ENCODE data around the gene PTGS1. TPM values are rescaled to one million over a fixed set of nuclear protein-coding genes. Genes with fewer than 3 reads are reported as not detected.
A peak's percentile ranks its signal among the peaks of the same experiment; 100 is the strongest.

Gene PTGS1
- total RNA-seq, 1 experiment from 2014 or later = 61.2 TPM

GRCh38 chr9:122389799-122390481, 19.1 kb downstream of the PTGS1 start:
- ChIA-PET CTCF (interaction anchor here (0.7 kb wide), 1 partner anchor 57 kb away, joined by 3 read pairs; no protein-coding TSS in a partner anchor), POLR2A (no interaction called here)
- Histone ChIP-seq H3K4me1 (ENCODE audit: control insufficient read depth, insufficient read depth, low read length) (no peaks in the 10 kb centered on the region), H3K36me3 (ENCODE audit: control insufficient read depth, insufficient read depth, low read length) (no peaks in the 10 kb centered on the region), H3K27me3 (ENCODE audit: control insufficient read depth, insufficient read depth, low read length) (no peaks in the 10 kb centered on the region), H3K27ac (ENCODE audit: low read length) (no peak overlapping the region), H3K4me3 (ENCODE audit: low read depth in 2 of 2, low read length in 2 of 2) (no peak overlapping the region), H3K9me3 (ENCODE audit: control insufficient read depth, insufficient read depth, low read depth, low read length) (no peaks in the 10 kb centered on the region)
- in situ Hi-C loops (cut with HindIII; ENCODE audit: low pct_unique_long_range_greater_than_20kb, low sequenced_read_pairs) = no loop called here
- intact Hi-C loops (cut with micrococcal nuclease; ENCODE audit: unreplicated experiment) = no loop called here
- DNase-seq (ENCODE audit: low read depth, low spot score) = no peak
- no TSS peak for BruUV-seq (replicated peaks)
- TF ChIP-seq SIN3A (IDR thresholded peaks at IDR 0.05; ENCODE audit: borderline replicate concordance, insufficient read depth, low read depth, low read length) (no peak), POLR2AphosphoS5 (IDR thresholded peaks at IDR 0.05; ENCODE audit: low read depth, low read length) (no peak), CTCF (IDR thresholded peaks at IDR 0.05) (no peak), TCF7L2 (IDR thresholded peaks at IDR 0.05; ENCODE audit: low read depth, low read length) (no peak)
- TF ChIP-seq, protein P1, sequence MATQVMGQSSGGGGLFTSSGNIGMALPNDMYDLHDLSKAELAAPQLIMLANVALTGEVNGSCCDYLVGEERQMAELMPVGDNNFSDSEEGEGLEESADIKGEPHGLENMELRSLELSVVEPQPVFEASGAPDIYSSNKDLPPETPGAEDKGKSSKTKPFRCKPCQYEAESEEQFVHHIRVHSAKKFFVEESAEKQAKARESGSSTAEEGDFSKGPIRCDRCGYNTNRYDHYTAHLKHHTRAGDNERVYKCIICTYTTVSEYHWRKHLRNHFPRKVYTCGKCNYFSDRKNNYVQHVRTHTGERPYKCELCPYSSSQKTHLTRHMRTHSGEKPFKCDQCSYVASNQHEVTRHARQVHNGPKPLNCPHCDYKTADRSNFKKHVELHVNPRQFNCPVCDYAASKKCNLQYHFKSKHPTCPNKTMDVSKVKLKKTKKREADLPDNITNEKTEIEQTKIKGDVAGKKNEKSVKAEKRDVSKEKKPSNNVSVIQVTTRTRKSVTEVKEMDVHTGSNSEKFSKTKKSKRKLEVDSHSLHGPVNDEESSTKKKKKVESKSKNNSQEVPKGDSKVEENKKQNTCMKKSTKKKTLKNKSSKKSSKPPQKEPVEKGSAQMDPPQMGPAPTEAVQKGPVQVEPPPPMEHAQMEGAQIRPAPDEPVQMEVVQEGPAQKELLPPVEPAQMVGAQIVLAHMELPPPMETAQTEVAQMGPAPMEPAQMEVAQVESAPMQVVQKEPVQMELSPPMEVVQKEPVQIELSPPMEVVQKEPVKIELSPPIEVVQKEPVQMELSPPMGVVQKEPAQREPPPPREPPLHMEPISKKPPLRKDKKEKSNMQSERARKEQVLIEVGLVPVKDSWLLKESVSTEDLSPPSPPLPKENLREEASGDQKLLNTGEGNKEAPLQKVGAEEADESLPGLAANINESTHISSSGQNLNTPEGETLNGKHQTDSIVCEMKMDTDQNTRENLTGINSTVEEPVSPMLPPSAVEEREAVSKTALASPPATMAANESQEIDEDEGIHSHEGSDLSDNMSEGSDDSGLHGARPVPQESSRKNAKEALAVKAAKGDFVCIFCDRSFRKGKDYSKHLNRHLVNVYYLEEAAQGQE (IDR thresholded peaks at IDR 0.05; ENCODE audit: insufficient read depth in 1 of 2, low read depth in 2 of 2, low read length in 1 of 2) = no peak
- ATAC-seq = peak; percentile 56; the same call in 1 of the 2 replicates

- H3K36me3 ChIP-seq (ENCODE audit: control insufficient read depth, insufficient read depth, low read length) = no peaks in the 10 kb centered on the region
- no peaks in the 10 kb centered on the region for H3K4me1 ChIP-seq (ENCODE audit: control insufficient read depth, insufficient read depth, low read length)
- no peak overlapping the region for H3K27ac ChIP-seq (ENCODE audit: low read length)
- ATAC-seq (no peak), DNase-seq (ENCODE audit: low read depth, low spot score) (no peak)
- no TSS peak for BruUV-seq (replicated peaks)
- ChIA-PET CTCF (no interaction called here), POLR2A (no interaction called here)
- H3K27me3 ChIP-seq (ENCODE audit: control insufficient read depth, insufficient read depth, low read length) = no peaks in the 10 kb centered on the region
- no peaks in the 10 kb centered on the region for H3K9me3 ChIP-seq (ENCODE audit: control insufficient read depth, insufficient read depth, low read depth, low read length)
- intact Hi-C loops (cut with micrococcal nuclease; ENCODE audit: unreplicated experiment) (no loop called here), in situ Hi-C loops (cut with HindIII; ENCODE audit: low pct_unique_long_range_greater_than_20kb, low sequenced_read_pairs) (no loop called here)
- no peak overlapping the region for H3K4me3 ChIP-seq (ENCODE audit: low read depth in 2 of 2, low read length in 2 of 2)
- no peak for TF ChIP-seq CTCF (IDR thresholded peaks at IDR 0.05)
- TF ChIP-seq SIN3A (IDR thresholded peaks at IDR 0.05; ENCODE audit: borderline replicate concordance, insufficient read depth, low read depth, low read length) = no peak
- TF ChIP-seq TCF7L2 (IDR thresholded peaks at IDR 0.05; ENCODE audit: low read depth, low read length) = no peak
- TF ChIP-seq, protein P1 (IDR thresholded peaks at IDR 0.05; ENCODE audit: insufficient read depth in 1 of 2, low read depth in 2 of 2, low read length in 1 of 2) = no peak
- TF ChIP-seq POLR2AphosphoS5 (IDR thresholded peaks at IDR 0.05; ENCODE audit: low read depth, low read length) = no peak
Measured at GRCh38 chr9:122392284-122392683, 21.5 kb downstream of the PTGS1 start.
